GM21723 (cell line): ENCODE measurements around the gene DPP3.

ENCODE experiments used
- ATAC-seq: cut with Tn5 transposase; IDR thresholded peaks from one replicate; pipeline ENCODE4 v1.9.1; 2021; ENCODE audit warnings: mild to moderate bottlenecking, moderate library complexity; ENCODE audit not compliant: unreplicated experiment

The DPP3 gene

DNA sequence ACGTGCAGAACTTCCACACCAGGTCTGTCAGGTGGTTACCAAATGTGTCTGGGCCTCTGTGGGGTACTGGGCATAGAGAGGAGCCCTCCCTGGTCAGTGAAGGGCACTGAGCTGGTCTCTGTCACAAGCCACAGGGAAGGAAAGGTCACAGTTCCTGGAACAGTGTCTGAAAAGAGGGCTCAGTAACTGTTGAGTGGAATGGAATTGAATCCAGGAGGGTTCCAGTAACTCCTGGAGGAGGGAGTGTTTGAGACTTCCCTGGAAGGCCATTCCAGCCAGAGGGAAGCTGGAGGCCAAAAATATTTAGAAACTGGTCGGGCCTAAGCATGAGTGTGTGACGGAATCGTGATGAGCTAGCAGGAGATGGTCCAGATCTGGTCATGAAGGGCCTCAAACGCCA lies 74.4 kb downstream of the DPP3 start:
- ATAC-seq = no peak

DNA sequence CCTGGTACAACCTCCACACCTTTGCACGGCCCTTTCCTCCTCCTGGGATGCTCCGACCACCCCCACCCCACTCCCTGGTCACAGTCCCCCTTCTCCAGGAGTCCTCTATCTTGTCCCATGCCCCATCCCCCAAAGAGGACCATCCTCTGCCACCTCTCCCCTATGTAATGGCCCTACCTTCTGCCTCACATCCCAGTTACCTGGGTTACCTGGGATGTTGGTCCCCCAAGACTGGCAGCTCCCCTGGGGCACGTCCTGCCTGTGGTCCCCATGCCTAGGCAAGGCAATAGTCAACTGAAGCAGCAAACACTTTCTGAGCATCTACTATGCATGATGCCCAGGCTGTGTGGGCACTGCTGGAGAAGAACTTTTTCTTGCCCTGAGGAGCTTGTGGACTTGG lies 75.2 kb downstream of the DPP3 start:
- no peak for ATAC-seq

DNA sequence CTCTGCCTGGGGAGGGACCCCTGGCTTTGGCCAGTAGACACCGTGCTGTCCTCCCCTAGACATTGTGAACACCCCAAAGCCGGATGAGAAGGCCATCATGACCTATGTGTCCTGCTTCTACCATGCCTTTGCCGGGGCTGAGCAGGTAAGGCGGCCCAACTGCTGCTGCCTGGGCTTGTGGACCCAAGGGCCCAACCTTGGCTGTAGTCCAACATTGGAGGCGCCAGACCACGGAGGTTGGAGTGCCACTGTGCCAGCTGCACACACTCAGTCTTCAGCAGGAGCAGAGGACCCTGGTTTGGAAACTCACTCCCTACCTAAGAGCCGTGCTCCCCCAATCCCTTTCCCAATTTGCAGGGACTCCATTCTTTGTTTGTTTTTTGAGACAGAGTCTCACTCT lies 75.9 kb downstream of the DPP3 start:
- no peak for ATAC-seq

DNA sequence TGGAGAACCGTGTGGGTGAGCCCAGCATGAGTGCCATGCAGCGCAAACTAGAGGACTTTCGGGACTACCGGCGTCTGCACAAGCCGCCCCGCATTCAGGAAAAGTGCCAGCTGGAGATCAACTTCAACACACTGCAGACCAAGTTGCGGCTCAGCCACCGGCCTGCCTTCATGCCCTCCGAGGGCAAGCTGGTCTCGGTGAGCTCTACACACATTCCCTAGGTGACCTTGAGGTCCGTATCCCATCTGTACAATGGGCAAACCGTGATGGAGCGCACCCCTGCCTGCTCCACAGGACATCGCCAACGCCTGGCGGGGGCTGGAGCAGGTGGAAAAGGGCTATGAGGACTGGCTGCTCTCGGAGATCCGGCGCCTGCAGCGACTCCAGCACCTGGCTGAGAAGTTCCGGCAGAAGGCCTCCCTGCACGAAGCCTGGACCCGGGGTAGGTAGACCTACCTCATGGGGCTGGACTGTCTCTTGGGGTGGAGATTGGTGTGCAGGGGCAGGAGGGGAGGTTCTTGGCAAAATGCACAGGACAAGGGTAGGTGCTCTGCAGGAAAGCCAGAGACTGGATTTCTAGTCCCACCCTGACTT lies 77.6 kb downstream of the DPP3 start:
- no peak for ATAC-seq
